Endothelial cell of umbilical vein (primary cell): Measurements from ENCODE around the gene ZNF106. TPM values are rescaled to one million over a fixed set of nuclear protein-coding genes. Genes with fewer than 3 reads are reported as not detected.

Experiments
- BruUV-seq: library from RNA; stranded (reverse); fragments of 400-500 nt; replicated peaks from 2 replicates; lab custom pipeline; 2021; lab: Mats Ljungman, UMichigan
- CTCF ChIA-PET: fragments of 300-600, 350-600 bp; sonication (Branson Sonifier 250); formaldehyde crosslinking; loops from one replicate; lab custom pipeline; 2021; ENCODE audit warnings: antibody characterized with exemption, inconsistent platforms; lab: Charles Lee
- POLR2A ChIA-PET: fragments of 300-600, 350-600 bp; sonication (Branson Sonifier 250); formaldehyde crosslinking; loops from one replicate; lab custom pipeline; 2021; ENCODE audit warnings: antibody characterized with exemption, inconsistent platforms; lab: Charles Lee
- DNase-seq: peaks from one replicate; pipeline ENCODE4 v3.0.0-alpha.2; 2011; ENCODE audit warnings: low read depth, low spot score
- FAIRE-seq: peaks from 2 replicates; lab custom pipeline; 2011; peaks lifted over from hg19 to GRCh38; lab: Jason Lieb, UNC
- H2AFZ ChIP-seq: 2 replicates; pipeline ENCODE4 v1.6.0; 2012; ENCODE audit warnings: low read depth, low read length, control low read depth, inconsistent platforms
- H3K27ac ChIP-seq: 2 replicates; pipeline ENCODE4 v1.5.1; 2011; ENCODE audit warnings: low read depth, mild to moderate bottlenecking, control low read depth, low read length, moderate library complexity; ENCODE audit not compliant: insufficient read depth
- H3K27me3 ChIP-seq, 2 experiments: 2 replicates each; pipeline versions ENCODE4 v1.6.0 to v1.6.1; 2011; ENCODE audit warnings: low read length in 2 of 2, mixed read lengths in 1 of 2; ENCODE audit not compliant: control insufficient read depth in 2 of 2, insufficient read depth in 2 of 2
- H3K36me3 ChIP-seq, 2 experiments: 2 replicates in 1 of 2; 3 replicates in 1 of 2; pipeline ENCODE4 v1.5.1; 2011; ENCODE audit warnings: low read length in 2 of 2, mild to moderate bottlenecking in 1 of 2, moderate library complexity in 1 of 2; ENCODE audit not compliant: control insufficient read depth in 2 of 2, insufficient read depth in 2 of 2; ENCODE audit errors: extremely low read depth in 1 of 2
- H3K4me1 ChIP-seq: 3 replicates; pipeline ENCODE4 v1.5.1; 2011; ENCODE audit warnings: mild to moderate bottlenecking, low read length; ENCODE audit not compliant: control insufficient read depth, insufficient read depth; ENCODE audit errors: extremely low read depth
- H3K4me2 ChIP-seq: 2 replicates; pipeline ENCODE4 v1.6.1; 2011; ENCODE audit warnings: low read length, control low read depth, mixed read lengths; ENCODE audit not compliant: insufficient read depth
- H3K4me3 ChIP-seq, 3 experiments: fragments of 200-600 bp in 1 of 3; sonication (generic), shearing (Covaris generic) in 1 of 3; replicated peaks in 1 of 3; 2 replicates each; pipeline ENCODE4 v1.5.1; 2011 to 2016; ENCODE audit warnings: control low read depth in 3 of 3, low read length in 3 of 3, mild to moderate bottlenecking in 2 of 3, inconsistent platforms in 1 of 3, low read depth in 1 of 3, moderate library complexity in 1 of 3; ENCODE audit not compliant: insufficient read depth in 1 of 3
- H3K79me2 ChIP-seq: 2 replicates; pipeline ENCODE4 v1.6.0; 2012; ENCODE audit warnings: low read length, inconsistent platforms; ENCODE audit not compliant: control insufficient read depth, insufficient read depth
- H3K9ac ChIP-seq: replicated peaks from 2 replicates; pipeline ENCODE3; 2011; ENCODE audit warnings: low read length, control low read depth; ENCODE audit not compliant: insufficient read depth; ENCODE audit errors: extremely low read depth
- H3K9me1 ChIP-seq: replicated peaks from 3 replicates; pipeline ENCODE4 v1.6.0; 2011; ENCODE audit warnings: mild to moderate bottlenecking, low read length; ENCODE audit not compliant: control insufficient read depth, insufficient read depth; ENCODE audit errors: extremely low read depth
- H3K9me3 ChIP-seq: replicated peaks from 2 replicates; pipeline ENCODE4 v1.5.1; 2012; ENCODE audit warnings: low read length, inconsistent platforms; ENCODE audit not compliant: control insufficient read depth, insufficient read depth
- H4K20me1 ChIP-seq: replicated peaks from 2 replicates; pipeline ENCODE3; 2011; ENCODE audit warnings: mild to moderate bottlenecking, low read length; ENCODE audit not compliant: control insufficient read depth, insufficient read depth; ENCODE audit errors: extremely low read depth
- EZH2 ChIP-seq: IDR thresholded peaks from 2 replicates; pipeline ENCODE4 v1.6.1; 2012; ENCODE audit warnings: borderline replicate concordance, low read depth, mild to moderate bottlenecking, moderate library complexity, low read length, inconsistent platforms; ENCODE audit not compliant: severe bottlenecking
- FOS ChIP-seq: IDR thresholded peaks from 2 replicates; pipeline ENCODE4 v1.6.1; 2011; ENCODE audit warnings: mild to moderate bottlenecking, low read length, moderate library complexity, borderline replicate concordance; ENCODE audit not compliant: insufficient read depth
- GATA2 ChIP-seq: IDR thresholded peaks from 2 replicates; pipeline ENCODE4 v1.7.0; 2011; ENCODE audit warnings: low read depth, mild to moderate bottlenecking, moderate library complexity, mixed read lengths, low read length; ENCODE audit not compliant: insufficient read length, insufficient read depth
- JUN ChIP-seq: IDR thresholded peaks from 2 replicates; pipeline ENCODE4 v1.6.1; 2011; ENCODE audit warnings: borderline replicate concordance, low read depth; ENCODE audit not compliant: insufficient read length, insufficient read depth
- MYC ChIP-seq: IDR thresholded peaks from one replicate; pipeline ENCODE4 v1.6.1; 2011; ENCODE audit warnings: mild to moderate bottlenecking, low read depth, low read length
- POLR2A ChIP-seq: IDR thresholded peaks from 2 replicates; pipeline ENCODE4 v1.6.1; 2012; ENCODE audit warnings: low read depth, mild to moderate bottlenecking, control low read depth, low read length
- POLR2AphosphoS5 ChIP-seq: IDR thresholded peaks from 2 replicates; pipeline ENCODE4 v1.6.1; 2012; ENCODE audit warnings: low read depth, mild to moderate bottlenecking, control low read depth, low read length, moderate library complexity; ENCODE audit not compliant: insufficient read depth
- dilution Hi-C: fragments of 300-500 bp; cut with MboI; formaldehyde crosslinking; loops from one replicate; pipeline ENCODE4 v1.15.0; 2019; ENCODE audit warnings: low sequenced_read_pairs; ENCODE audit not compliant: extremely low pct_ligation_motif_present
- intact Hi-C: fragments of 100-400 bp; cut with micrococcal nuclease; formaldehyde crosslinking; loops from one replicate; pipeline ENCODE4 v1.10.0; 2022
- polyA plus RNA-seq, 4 experiments: library from polyadenylated mRNA; depleted of rRNA in 3 of 4; stranded (reverse) in 3 of 4; unstranded in 1 of 4; fragments of >200 nt; gene quantifications; 2 replicates each; pipeline versions ENCODE4 v1.2.1 to v1.2.3, GENCODE V29; 2011 to 2012; ENCODE audit warnings: missing spikeins in 1 of 4
- total RNA-seq: library from RNA; stranded (reverse); gene quantifications from 2 replicates; pipeline ENCODE4 v1.2.3, GENCODE V29; 2021
- TF ChIP-seq, protein P1 (sequence below): IDR thresholded peaks from 2 replicates; pipeline ENCODE4 v1.6.1; 2011; ENCODE audit not compliant: insufficient read depth, insufficient read length
- TF ChIP-seq, protein P2 (sequence below), 2 donors: IDR thresholded peaks; 1 replicate in 1 of 2; 2 replicates in 1 of 2; pipeline ENCODE4 v1.5.1; 2011; ENCODE audit warnings: low read length in 2 of 2, mild to moderate bottlenecking in 2 of 2, moderate library complexity in 2 of 2, control low read depth in 1 of 2, inconsistent platforms in 1 of 2, low read depth in 1 of 2; ENCODE audit not compliant: insufficient read depth in 1 of 2; ENCODE audit errors: extremely low read depth in 1 of 2

Gene ZNF106
- total and polyA plus RNA-seq, 2 donors (not counting 3 experiments of a cell fraction or from before 2014, with no cell fraction given) = 18.9 to 53.5 TPM

DNA sequence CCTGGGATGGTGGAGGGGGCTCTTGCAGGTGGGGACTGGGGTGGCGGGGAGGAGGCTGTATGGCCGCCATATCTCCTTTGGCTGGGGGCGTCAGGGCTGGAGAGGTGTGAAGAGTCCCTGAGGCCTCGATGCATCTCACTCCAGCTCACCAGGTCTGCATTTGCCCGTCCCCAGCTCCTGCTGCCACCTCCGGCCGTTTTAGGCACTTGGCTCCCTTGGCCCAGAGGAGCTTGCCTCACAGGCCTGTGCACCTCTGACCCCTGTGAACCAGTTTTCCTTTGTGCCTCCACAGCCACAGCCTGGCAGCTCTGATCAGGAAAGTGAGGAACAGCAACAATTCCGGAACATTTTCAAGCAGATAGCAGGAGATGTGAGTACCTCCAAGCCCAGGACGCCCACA, 81.9 kb downstream of the ZNF106 start:
- no peak overlapping the region for H3K4me2 ChIP-seq
- H3K9me3 ChIP-seq = no peaks in the 10 kb centered on the region
- intact Hi-C loops = no loop called here
- FAIRE-seq = no peak
- H3K9ac ChIP-seq = no peak overlapping the region
- H2AFZ ChIP-seq = no peak overlapping the region
- dilution Hi-C loops = no loop called here
- H3K36me3 ChIP-seq = peaks cover 12 to 15% of the 10 kb centered on the region in 2 experiments
- H3K27me3 ChIP-seq = no peaks in the 10 kb centered on the region
- CTCF ChIA-PET = no interaction called here
- no peaks in the 10 kb centered on the region for H4K20me1 ChIP-seq
- TF ChIP-seq POLR2A (no peak), JUN (no peak), POLR2AphosphoS5 (no peak), FOS (no peak), EZH2 (no peak), MYC (no peak), GATA2 (no peak)
- TF ChIP-seq, protein P1, sequence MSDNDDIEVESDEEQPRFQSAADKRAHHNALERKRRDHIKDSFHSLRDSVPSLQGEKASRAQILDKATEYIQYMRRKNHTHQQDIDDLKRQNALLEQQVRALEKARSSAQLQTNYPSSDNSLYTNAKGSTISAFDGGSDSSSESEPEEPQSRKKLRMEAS = no peak
- TF ChIP-seq, protein P2, sequence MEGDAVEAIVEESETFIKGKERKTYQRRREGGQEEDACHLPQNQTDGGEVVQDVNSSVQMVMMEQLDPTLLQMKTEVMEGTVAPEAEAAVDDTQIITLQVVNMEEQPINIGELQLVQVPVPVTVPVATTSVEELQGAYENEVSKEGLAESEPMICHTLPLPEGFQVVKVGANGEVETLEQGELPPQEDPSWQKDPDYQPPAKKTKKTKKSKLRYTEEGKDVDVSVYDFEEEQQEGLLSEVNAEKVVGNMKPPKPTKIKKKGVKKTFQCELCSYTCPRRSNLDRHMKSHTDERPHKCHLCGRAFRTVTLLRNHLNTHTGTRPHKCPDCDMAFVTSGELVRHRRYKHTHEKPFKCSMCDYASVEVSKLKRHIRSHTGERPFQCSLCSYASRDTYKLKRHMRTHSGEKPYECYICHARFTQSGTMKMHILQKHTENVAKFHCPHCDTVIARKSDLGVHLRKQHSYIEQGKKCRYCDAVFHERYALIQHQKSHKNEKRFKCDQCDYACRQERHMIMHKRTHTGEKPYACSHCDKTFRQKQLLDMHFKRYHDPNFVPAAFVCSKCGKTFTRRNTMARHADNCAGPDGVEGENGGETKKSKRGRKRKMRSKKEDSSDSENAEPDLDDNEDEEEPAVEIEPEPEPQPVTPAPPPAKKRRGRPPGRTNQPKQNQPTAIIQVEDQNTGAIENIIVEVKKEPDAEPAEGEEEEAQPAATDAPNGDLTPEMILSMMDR (IDR thresholded peaks at IDR 0.05; ENCODE audit: extremely low read depth in 1 of 2, insufficient read depth in 1 of 2, low read depth in 1 of 2, low read length in 2 of 2) = no peak
- no peak overlapping the region for H3K4me3 ChIP-seq
- POLR2A ChIA-PET = no interaction called here
- DNase-seq = no peak
- H3K79me2 ChIP-seq = no peaks in the 10 kb centered on the region
- no peaks in the 10 kb centered on the region for H3K4me1 ChIP-seq
- no peaks in the 10 kb centered on the region for H3K9me1 ChIP-seq
- BruUV-seq = no TSS peak
- no peak overlapping the region for H3K27ac ChIP-seq
